ENCODE data around the gene ACCS.
A peak's percentile ranks its signal among the peaks of the same experiment; 100 is the strongest.

Gene ACCS

GRCh38 chr11:44036811-44037657 lies 29.0 kb upstream of the ACCS start:
- DNase-seq = peak in 50 of 51 donors; percentile 16 to 88 (median 68)

GRCh38 chr11:44037658-44037998 lies 28.4 kb upstream of the ACCS start:
- no peak for DNase-seq

- DNase-seq = no peak
These were observed 22.9 kb upstream of the ACCS start for GRCh38 chr11:44043157-44043556.

GRCh38 chr11:44046182-44046581 lies 19.9 kb upstream of the ACCS start:
- DNase-seq = no peak

- no peak for DNase-seq
These were observed 18.8 kb upstream of the ACCS start for GRCh38 chr11:44047298-44047697.

GRCh38 chr11:44047931-44048431 lies 18.1 kb upstream of the ACCS start, which contains the start of gene ACCSL:
ACCSL (plus strand) TSS chr11:44047981; CDS start chr11:44048037, 56 bp downstream.
- peak in 17 of 51 donors; percentile 3 to 47 (median 15) for DNase-seq

GRCh38 chr11:44049832-44050231 lies 16.2 kb upstream of the ACCS start:
- DNase-seq = no peak

GRCh38 chr11:44051171-44051570 lies 14.9 kb upstream of the ACCS start:
- DNase-seq = no peak

- DNase-seq = no peak
These were observed 8.7 kb upstream of the ACCS start for GRCh38 chr11:44057340-44057739.

GRCh38 chr11:44058275-44058674 lies 7.8 kb upstream of the ACCS start:
- no peak for DNase-seq

- DNase-seq = no peak
These were observed 859 bp upstream of the ACCS start for GRCh38 chr11:44065161-44065661.

GRCh38 chr11:44066732-44067141 lies 667 bp downstream of the ACCS start:
- DNase-seq = peak in 1 of 51 donors; percentile 41

- DNase-seq = no peak
These were observed 1.2 kb downstream of the ACCS start for GRCh38 chr11:44067266-44067665.

- DNase-seq = no peak
These were observed 2.1 kb downstream of the ACCS start for GRCh38 chr11:44068180-44068579.

GRCh38 chr11:44071157-44071556 lies 5.1 kb downstream of the ACCS start:
- DNase-seq = no peak

GRCh38 chr11:44072757-44073658 lies 6.9 kb downstream of the ACCS start:
- no peak for DNase-seq

GRCh38 chr11:44078794-44079193 lies 12.7 kb downstream of the ACCS start:
- no peak for DNase-seq

GRCh38 chr11:44079376-44079775 lies 13.3 kb downstream of the ACCS start:
- DNase-seq = no peak

- no peak for DNase-seq
These were observed 14.9 kb downstream of the ACCS start for GRCh38 chr11:44080951-44081350.

- DNase-seq = no peak
These were observed 16.6 kb downstream of the ACCS start for GRCh38 chr11:44082645-44083044.

GRCh38 chr11:44083433-44083832 lies 17.4 kb downstream of the ACCS start:
- DNase-seq = no peak

- DNase-seq = no peak
These were observed 17.8 kb downstream of the ACCS start for GRCh38 chr11:44083906-44084305.
